ENCODE data around the gene MOV10.

MOV10 gene

GRCh38 chr1:112674440-112674985 is at the start of gene MOV10:
TSS of gene MOV10 (plus strand) at chr1:112674659. CDS start at chr1:112674913, 254 bp downstream.
- H3K4me3 ChIP-seq (ENCODE audit: low read depth, low read length), result peak within 1 kb of the TSS; percentile 91
- no peak for TF ChIP-seq CTCF (IDR thresholded peaks at IDR 0.05; ENCODE audit: borderline replicate concordance, insufficient read depth, low read depth, low read length)

- no peak for TF ChIP-seq CTCF (IDR thresholded peaks at IDR 0.05; ENCODE audit: borderline replicate concordance, insufficient read depth, low read depth, low read length)
- H3K4me3 ChIP-seq (ENCODE audit: low read depth, low read length), result no peak overlapping the region
Measured at GRCh38 chr1:112625696-112626095, 48.8 kb upstream of the MOV10 start.

GRCh38 chr1:112626193-112626592 is 48.3 kb upstream of the MOV10 start:
- no peak for TF ChIP-seq CTCF (IDR thresholded peaks at IDR 0.05; ENCODE audit: borderline replicate concordance, insufficient read depth, low read depth, low read length)
- H3K4me3 ChIP-seq (ENCODE audit: low read depth, low read length), result no peak overlapping the region

- H3K4me3 ChIP-seq (ENCODE audit: low read depth, low read length), result no peak overlapping the region
- TF ChIP-seq CTCF (IDR thresholded peaks at IDR 0.05; ENCODE audit: borderline replicate concordance, insufficient read depth, low read depth, low read length), result no peak
Measured at GRCh38 chr1:112626887-112627286, 47.6 kb upstream of the MOV10 start.

GRCh38 chr1:112628516-112628915 is 45.9 kb upstream of the MOV10 start:
- no peak overlapping the region for H3K4me3 ChIP-seq (ENCODE audit: low read depth, low read length)
- no peak for TF ChIP-seq CTCF (IDR thresholded peaks at IDR 0.05; ENCODE audit: borderline replicate concordance, insufficient read depth, low read depth, low read length)

- TF ChIP-seq CTCF (IDR thresholded peaks at IDR 0.05; ENCODE audit: borderline replicate concordance, insufficient read depth, low read depth, low read length), result no peak
- H3K4me3 ChIP-seq (ENCODE audit: low read depth, low read length), result no peak overlapping the region
Measured at GRCh38 chr1:112629256-112629655, 45.2 kb upstream of the MOV10 start.

- no peak for TF ChIP-seq CTCF (IDR thresholded peaks at IDR 0.05; ENCODE audit: borderline replicate concordance, insufficient read depth, low read depth, low read length)
- H3K4me3 ChIP-seq (ENCODE audit: low read depth, low read length), result no peak overlapping the region
Measured at GRCh38 chr1:112633628-112634027, 40.8 kb upstream of the MOV10 start.

Measured in GM12875 (cell line).